Measurements from ENCODE around the gene ANKRD55. TPM values are rescaled to one million over a fixed set of nuclear protein-coding genes. Genes with fewer than 3 reads are reported as not detected.
A peak's percentile ranks its signal among the peaks of the same experiment; 100 is the strongest.

ANKRD55 gene
- total and polyA plus RNA-seq, 2 of the 8 experiments (the other 6 are each of a cell fraction or from before 2014, with no cell fraction given): not detected

GRCh38 chr5:56123531-56124243 is 109.4 kb downstream of the ANKRD55 start:
- H4K91ac ChIP-seq (replicated peaks; ENCODE audit: insufficient read length, low read length): no peak overlapping the region
- no peak overlapping the region for H3K18ac ChIP-seq (ENCODE audit: extremely low read depth, low read length)
- no peak overlapping the region for H2AFZ ChIP-seq (ENCODE audit: low read length)
- no peak overlapping the region for H2BK12ac ChIP-seq (ENCODE audit: low read depth, low read length)
- no peak overlapping the region for H3K27ac ChIP-seq (ENCODE audit: low read depth, low read length)
- no peak overlapping the region for H3K4me3 ChIP-seq (ENCODE audit: extremely low read depth in 1 of 4, insufficient read depth in 2 of 4, low read depth in 3 of 4, low read length in 4 of 4)
- no peak overlapping the region for H4K8ac ChIP-seq (ENCODE audit: extremely low read depth, insufficient read depth, low read length)
- no peaks in the 10 kb centered on the region for H3K79me1 ChIP-seq (ENCODE audit: low read depth, low read length)
- POLR2A ChIA-PET (ENCODE audit: partially characterized antibody): no interaction called here
- no peak for FAIRE-seq
- no peaks in the 10 kb centered on the region for H3K79me2 ChIP-seq (ENCODE audit: control insufficient read depth in 1 of 2, insufficient read depth in 2 of 2, low read length in 2 of 2)
- H3K27me3 ChIP-seq (replicated peaks in 1 of 4; ENCODE audit: control insufficient read depth in 3 of 4, extremely low read depth in 1 of 4, insufficient read depth in 3 of 4, low read length in 3 of 4): no peaks in the 10 kb centered on the region
- H3K56ac ChIP-seq (replicated peaks; ENCODE audit: insufficient read length, low read depth, low read length): no peak overlapping the region
- H3K23me2 ChIP-seq (ENCODE audit: low read depth, low read length): no peaks in the 10 kb centered on the region
- H3K9me3 ChIP-seq (ENCODE audit: insufficient read depth in 2 of 2, low read depth in 1 of 2, low read length in 1 of 2): peaks cover 0 to 3% of the 10 kb centered on the region in 2 experiments; a peak in 1 of 4 replicates
- TF ChIP-seq EGR1 (IDR thresholded peaks at IDR 0.05; ENCODE audit: borderline replicate concordance, low read depth, low read length) (peak; percentile 64; the same call in 1 of the 2 replicates), USF2 (IDR thresholded peaks at IDR 0.05; ENCODE audit: low read length) (no peak)
- no peak overlapping the region for H3K4ac ChIP-seq (replicated peaks; ENCODE audit: insufficient read length, low read depth, low read length)
- no peaks in the 10 kb centered on the region for H3K36me3 ChIP-seq (ENCODE audit: control insufficient read depth in 2 of 4, insufficient read depth in 4 of 4, low read length in 3 of 4)
- H2BK15ac ChIP-seq (ENCODE audit: low read length): no peak overlapping the region
- no peak overlapping the region for H3K4me2 ChIP-seq (ENCODE audit: insufficient read depth in 1 of 2, low read depth in 2 of 2, low read length in 2 of 2)
- H2BK5ac ChIP-seq (ENCODE audit: low read depth, low read length): no peak overlapping the region
- no peak overlapping the region for H3K9ac ChIP-seq (replicated peaks in 1 of 4; ENCODE audit: extremely low read depth in 1 of 4, low read depth in 3 of 4, low read length in 3 of 4)
- no peaks in the 10 kb centered on the region for H3K4me1 ChIP-seq (replicated peaks in 1 of 4; ENCODE audit: control insufficient read depth in 3 of 4, insufficient read depth in 4 of 4, low read length in 3 of 4)
- no peak overlapping the region for H3K14ac ChIP-seq (ENCODE audit: insufficient read length)
- H2BK20ac ChIP-seq (ENCODE audit: low read length): no peak overlapping the region
- WGBS, 2 experiments (ENCODE audit: extremely low coverage in 1 of 2, insufficient coverage in 1 of 2, insufficient read length in 1 of 2, insufficient replicate concordance in 2 of 2, low coverage in 1 of 2, low lambda C conversion rate in 2 of 2, missing lambda C conversion rate in 1 of 2): 92% methylated on average over 8 of the region's 8 CpGs; no CpG with 5 or more reads in 1 of the 2 experiments
- H4K20me1 ChIP-seq (replicated peaks in 1 of 2; ENCODE audit: control insufficient read depth in 1 of 2, insufficient read depth in 2 of 2, low read length in 2 of 2): no peaks in the 10 kb centered on the region
- H2AK5ac ChIP-seq (ENCODE audit: low read depth, low read length): no peak overlapping the region
- H2BK120ac ChIP-seq (replicated peaks; ENCODE audit: low read depth, low read length): no peak overlapping the region
- CTCF ChIA-PET (ENCODE audit: partially characterized antibody): interaction anchor here (1.0 kb wide), 1 partner anchor 62 kb away, joined by 4 read pairs; no protein-coding TSS in a partner anchor
- H3K23ac ChIP-seq (ENCODE audit: insufficient read length): no peak overlapping the region
- peak; percentile 31 to 50 for DNase-seq (ENCODE audit: low read depth in 1 of 2, low spot score in 2 of 2)
- no peak overlapping the region for H4K5ac ChIP-seq (ENCODE audit: insufficient read length, low read depth, low read length)
